ENCODE measurements around the gene MYL4. TPM values are rescaled to one million over a fixed set of nuclear protein-coding genes. Genes with fewer than 3 reads are reported as not detected.
"Not testable (repeated sequence)": the region's sequence is repeated elsewhere in the genome, so short reads cannot be mapped to it uniquely, and the experiment has no call there.

The MYL4 gene
- total RNA-seq, 3 donors from 2014 or later (not counting 1 experiment from before 2014, with no cell fraction given), result 0.33 TPM; not detected in 2

GRCh38 chr17:47179141-47179540 is 30.0 kb upstream of the MYL4 start:
- no peaks in the 10 kb centered on the region for H3K27me3 Mint-ChIP-seq (ENCODE audit: low read depth in 2 of 2)
- no peak for TF ChIP-seq CTCF (IDR thresholded peaks at IDR 0.05)
- H3K4me1 ChIP-seq (ENCODE audit: control insufficient read depth, insufficient read depth, low read length), result peaks cover 5% of the 10 kb centered on the region
- H3K4me3 ChIP-seq (ENCODE audit: low read length), result no peak overlapping the region
- no peak for DNase-seq
- H3K9me3 ChIP-seq (ENCODE audit: control insufficient read depth, insufficient read depth, low read length), result no peaks in the 10 kb centered on the region
- peaks cover 52 to 55% of the 10 kb centered on the region in 2 donors for H3K4me1 Mint-ChIP-seq
- H3K36me3 ChIP-seq (ENCODE audit: control insufficient read depth, insufficient read depth, low read length), result peaks cover 37% of the 10 kb centered on the region
- intact Hi-C loops (cut with micrococcal nuclease), result no loop called here
- no peak for ATAC-seq
- H3K27ac ChIP-seq (ENCODE audit: low read length), result no peak overlapping the region
- H3K9me3 Mint-ChIP-seq, result no peaks in the 10 kb centered on the region
- 97% methylated on average over 2 of the region's 3 CpGs for WGBS (ENCODE audit: insufficient coverage)
- H3K36me3 Mint-ChIP-seq, result no peaks in the 10 kb centered on the region
- H3K27me3 ChIP-seq (ENCODE audit: control insufficient read depth, insufficient read depth, low read length), result no peaks in the 10 kb centered on the region
- no peak overlapping the region for H3K27ac Mint-ChIP-seq
- no peak overlapping the region for H3K4me3 Mint-ChIP-seq

GRCh38 chr17:47180337-47180736 is 28.8 kb upstream of the MYL4 start:
- no peak for TF ChIP-seq CTCF (IDR thresholded peaks at IDR 0.05)
- H3K27ac Mint-ChIP-seq, result peak overlapping the region in 1 of 2 donors; percentile 50
- Histone ChIP-seq H3K36me3 (ENCODE audit: control insufficient read depth, insufficient read depth, low read length) (peaks cover 37% of the 10 kb centered on the region), H3K4me3 (ENCODE audit: low read length) (no peak overlapping the region), H3K4me1 (ENCODE audit: control insufficient read depth, insufficient read depth, low read length) (peaks cover 5% of the 10 kb centered on the region), H3K27ac (ENCODE audit: low read length) (no peak overlapping the region), H3K9me3 (ENCODE audit: control insufficient read depth, insufficient read depth, low read length) (no peaks in the 10 kb centered on the region), H3K27me3 (ENCODE audit: control insufficient read depth, insufficient read depth, low read length) (no peaks in the 10 kb centered on the region)
- intact Hi-C loops (cut with micrococcal nuclease), result no loop called here
- H3K9me3 Mint-ChIP-seq, result no peaks in the 10 kb centered on the region
- ATAC-seq (no peak), DNase-seq (no peak)
- no peaks in the 10 kb centered on the region for H3K36me3 Mint-ChIP-seq
- H3K4me3 Mint-ChIP-seq, result no peak overlapping the region
- H3K27me3 Mint-ChIP-seq (ENCODE audit: low read depth in 2 of 2), result no peaks in the 10 kb centered on the region
- peaks cover 50 to 53% of the 10 kb centered on the region in 2 donors for H3K4me1 Mint-ChIP-seq
- WGBS (ENCODE audit: insufficient coverage), result 98% methylated on average over 1 of the region's 1 CpG

GRCh38 chr17:47180988-47181387 is 28.2 kb upstream of the MYL4 start:
- H3K27me3 Mint-ChIP-seq (ENCODE audit: low read depth in 2 of 2); H3K36me3 Mint-ChIP-seq; H3K27me3 ChIP-seq (ENCODE audit: control insufficient read depth, insufficient read depth, low read length); H3K9me3 ChIP-seq (ENCODE audit: control insufficient read depth, insufficient read depth, low read length); H3K4me3 Mint-ChIP-seq; H3K27ac Mint-ChIP-seq; H3K4me3 ChIP-seq (ENCODE audit: low read length); ATAC-seq; intact Hi-C loops (cut with micrococcal nuclease); DNase-seq; H3K4me1 ChIP-seq (ENCODE audit: control insufficient read depth, insufficient read depth, low read length); H3K27ac ChIP-seq (ENCODE audit: low read length); H3K9me3 Mint-ChIP-seq: not testable (repeated sequence)
- H3K36me3 ChIP-seq (ENCODE audit: control insufficient read depth, insufficient read depth, low read length), result peaks cover 33% of the 10 kb centered on the region
- WGBS (ENCODE audit: insufficient coverage), result 95% methylated on average over 4 of the region's 4 CpGs
- peaks cover 50 to 56% of the 10 kb centered on the region in 2 donors for H3K4me1 Mint-ChIP-seq

- Mint-ChIP-seq H3K27ac (peak overlapping the region in 1 of 2 donors; percentile 50), H3K27me3 (ENCODE audit: low read depth in 2 of 2) (no peaks in the 10 kb centered on the region), H3K4me3 (no peak overlapping the region), H3K9me3 (no peaks in the 10 kb centered on the region), H3K36me3 (no peaks in the 10 kb centered on the region), H3K4me1 (peaks cover 59 to 64% of the 10 kb centered on the region in 2 donors)
- Histone ChIP-seq H3K27me3 (ENCODE audit: control insufficient read depth, insufficient read depth, low read length) (no peaks in the 10 kb centered on the region), H3K4me3 (ENCODE audit: low read length) (no peak overlapping the region), H3K9me3 (ENCODE audit: control insufficient read depth, insufficient read depth, low read length) (no peaks in the 10 kb centered on the region), H3K27ac (ENCODE audit: low read length) (no peak overlapping the region), H3K36me3 (ENCODE audit: control insufficient read depth, insufficient read depth, low read length) (peaks cover 8% of the 10 kb centered on the region), H3K4me1 (ENCODE audit: control insufficient read depth, insufficient read depth, low read length) (peaks cover 17% of the 10 kb centered on the region)
- 95% methylated on average over 3 of the region's 6 CpGs for WGBS (ENCODE audit: insufficient coverage)
- no peak for TF ChIP-seq CTCF (IDR thresholded peaks at IDR 0.05)
- intact Hi-C loops (cut with micrococcal nuclease), result no loop called here
- DNase-seq (no peak), ATAC-seq (no peak)
Measured at GRCh38 chr17:47184681-47185080, 24.5 kb upstream of the MYL4 start.

Measured in natural killer cell (primary cell).